Adrenal gland (tissue), 5 donors: Measurements from ENCODE around the gene HMOX2.

Experiments
- CTCF ChIP-seq, 6 experiments: fragments of 450-650 bp in 4 of 6; fragments of 200-600 bp in 2 of 6; sonication (generic) in 1 of 6; IDR thresholded peaks; 1 replicate in 5 of 6; 2 replicates in 1 of 6; pipeline versions ENCODE4 v1.5.1 to v1.8.0; 2016 to 2021; ENCODE audit warnings: antibody characterized with exemption in 6 of 6, mild to moderate bottlenecking in 2 of 6, moderate library complexity in 1 of 6
- POLR2A ChIP-seq, 2 donors: fragments of 450-650 bp; IDR thresholded peaks; one replicate each; pipeline ENCODE4 v1.6.1; 2017; ENCODE audit warnings: antibody characterized with exemption in 2 of 2, mild to moderate bottlenecking in 2 of 2, moderate library complexity in 1 of 2
- donor health status: DM: no; HTN: no; CAD: no.

- TF ChIP-seq POLR2A (IDR thresholded peaks at IDR 0.05), result no peak
- TF ChIP-seq CTCF (IDR thresholded peaks at IDR 0.05), result no peak
Measured at GRCh38 chr16:4495766-4496165, 19.6 kb downstream of the HMOX2 start.
